ENCODE measurements around the gene TNPO1.

TNPO1 gene

GRCh38 chr5:72951671-72952468 is 135.4 kb downstream of the TNPO1 start:
- no peak overlapping the region for H3K9ac ChIP-seq (ENCODE audit: low read length)
- no peaks in the 10 kb centered on the region for H3K36me3 ChIP-seq (ENCODE audit: control insufficient read depth, insufficient read depth, low read length)
- no peak overlapping the region for H3K27ac ChIP-seq (ENCODE audit: low read depth, low read length)
- H3K4me3 ChIP-seq (ENCODE audit: low read length) = no peak overlapping the region
- H3K27me3 ChIP-seq (ENCODE audit: control insufficient read depth, insufficient read depth, low read length) = no peaks in the 10 kb centered on the region
- peaks cover 6% of the 10 kb centered on the region for H3K4me1 ChIP-seq (ENCODE audit: control insufficient read depth, insufficient read depth, low read length)

- no peaks in the 10 kb centered on the region for H3K27me3 ChIP-seq (ENCODE audit: control insufficient read depth, insufficient read depth, low read length)
- H3K4me1 ChIP-seq (ENCODE audit: control insufficient read depth, insufficient read depth, low read length) = peaks cover 15% of the 10 kb centered on the region
- no peak overlapping the region for H3K4me3 ChIP-seq (ENCODE audit: low read length)
- H3K27ac ChIP-seq (ENCODE audit: low read depth, low read length) = no peak overlapping the region
- no peaks in the 10 kb centered on the region for H3K36me3 ChIP-seq (ENCODE audit: control insufficient read depth, insufficient read depth, low read length)
- no peak overlapping the region for H3K9ac ChIP-seq (ENCODE audit: low read length)
Observed at GRCh38 chr5:72954389-72954788, 137.9 kb downstream of the TNPO1 start.

GRCh38 chr5:72955143-72955767 is 138.8 kb downstream of the TNPO1 start:
- H3K36me3 ChIP-seq (ENCODE audit: control insufficient read depth, insufficient read depth, low read length) = no peaks in the 10 kb centered on the region
- peak overlapping the region; percentile 85 for H3K4me3 ChIP-seq (ENCODE audit: low read length)
- H3K27ac ChIP-seq (ENCODE audit: low read depth, low read length) = peak overlapping the region; percentile 99
- peak overlapping the region; percentile 82 for H3K9ac ChIP-seq (ENCODE audit: low read length)
- peaks cover 15% of the 10 kb centered on the region for H3K4me1 ChIP-seq (ENCODE audit: control insufficient read depth, insufficient read depth, low read length)
- no peaks in the 10 kb centered on the region for H3K27me3 ChIP-seq (ENCODE audit: control insufficient read depth, insufficient read depth, low read length)

GRCh38 chr5:72955768-72956323 is 139.4 kb downstream of the TNPO1 start, which contains the start of gene FCHO2:
Gene FCHO2 (plus strand): TSS chr5:72956041. CDS start chr5:72956097, 56 bp downstream.
- Histone ChIP-seq H3K9ac (ENCODE audit: low read length) (peak within 1 kb of the TSS; percentile 82), H3K27ac (ENCODE audit: low read depth, low read length) (peak within 1 kb of the TSS; percentile 99), H3K36me3 (ENCODE audit: control insufficient read depth, insufficient read depth, low read length) (no peaks in the 10 kb centered on the region), H3K4me3 (ENCODE audit: low read length) (peak within 1 kb of the TSS; percentile 85), H3K27me3 (ENCODE audit: control insufficient read depth, insufficient read depth, low read length) (no peaks in the 10 kb centered on the region), H3K4me1 (ENCODE audit: control insufficient read depth, insufficient read depth, low read length) (peaks cover 15% of the 10 kb centered on the region)

GRCh38 chr5:72956324-72957140 is 140.1 kb downstream of the TNPO1 start:
- Histone ChIP-seq H3K4me3 (ENCODE audit: low read length) (peak overlapping the region; percentile 82), H3K9ac (ENCODE audit: low read length) (peak overlapping the region; percentile 59), H3K27ac (ENCODE audit: low read depth, low read length) (peak overlapping the region; percentile 99), H3K36me3 (ENCODE audit: control insufficient read depth, insufficient read depth, low read length) (no peaks in the 10 kb centered on the region), H3K4me1 (ENCODE audit: control insufficient read depth, insufficient read depth, low read length) (peaks cover 15% of the 10 kb centered on the region), H3K27me3 (ENCODE audit: control insufficient read depth, insufficient read depth, low read length) (no peaks in the 10 kb centered on the region)

GRCh38 chr5:72957337-72957736 is 140.9 kb downstream of the TNPO1 start:
- peak overlapping the region; percentile 99 for H3K27ac ChIP-seq (ENCODE audit: low read depth, low read length)
- H3K4me3 ChIP-seq (ENCODE audit: low read length) = peak overlapping the region; percentile 82

GRCh38 chr5:72959257-72959656 is 142.8 kb downstream of the TNPO1 start:
- Histone ChIP-seq H3K27ac (ENCODE audit: low read depth, low read length) (no peak overlapping the region), H3K4me3 (ENCODE audit: low read length) (no peak overlapping the region), H3K27me3 (ENCODE audit: control insufficient read depth, insufficient read depth, low read length) (no peaks in the 10 kb centered on the region), H3K36me3 (ENCODE audit: control insufficient read depth, insufficient read depth, low read length) (no peaks in the 10 kb centered on the region), H3K4me1 (ENCODE audit: control insufficient read depth, insufficient read depth, low read length) (peaks cover 15% of the 10 kb centered on the region), H3K9ac (ENCODE audit: low read length) (no peak overlapping the region)

More at GRCh38 chr5:72957337-72957736, 140.9 kb downstream of the TNPO1 start:
- Histone ChIP-seq H3K27me3 (ENCODE audit: control insufficient read depth, insufficient read depth, low read length) (no peaks in the 10 kb centered on the region), H3K9ac (ENCODE audit: low read length) (no peak overlapping the region), H3K4me1 (ENCODE audit: control insufficient read depth, insufficient read depth, low read length) (peaks cover 15% of the 10 kb centered on the region), H3K36me3 (ENCODE audit: control insufficient read depth, insufficient read depth, low read length) (no peaks in the 10 kb centered on the region)

Data from rectal smooth muscle tissue (tissue), 1 donor.